GM18907 (cell line): Measurements from ENCODE around the gene VPS36.
"Not testable (repeated sequence)": the region's sequence is repeated elsewhere in the genome, so short reads cannot be mapped to it uniquely, and the experiment has no call there.

Experiments used
- ATAC-seq: cut with Tn5 transposase; IDR thresholded peaks from one replicate; pipeline ENCODE4 v1.9.1; 2021; ENCODE audit warnings: mild to moderate bottlenecking, moderate library complexity; ENCODE audit not compliant: unreplicated experiment

The VPS36 gene

GRCh38 chr13:52447354-52447753 lies 3.1 kb downstream of the VPS36 start:
- ATAC-seq = no peak

- ATAC-seq = no peak
These were observed 4.2 kb downstream of the VPS36 start for GRCh38 chr13:52446265-52446664.

GRCh38 chr13:52432456-52432855 lies 18.0 kb downstream of the VPS36 start:
- ATAC-seq = no peak

- no peak for ATAC-seq
These were observed 22.1 kb downstream of the VPS36 start for GRCh38 chr13:52428295-52428694.

- ATAC-seq = no peak
These were observed 29.2 kb downstream of the VPS36 start for GRCh38 chr13:52421216-52421615.

GRCh38 chr13:52419080-52419479 lies 31.4 kb downstream of the VPS36 start:
- no peak for ATAC-seq

- no peak for ATAC-seq
These were observed 35.5 kb downstream of the VPS36 start for GRCh38 chr13:52414963-52415362.

- ATAC-seq = no peak
These were observed 36.4 kb downstream of the VPS36 start for GRCh38 chr13:52414051-52414450.

GRCh38 chr13:52412128-52412527 lies 38.3 kb downstream of the VPS36 start:
- ATAC-seq = no peak

GRCh38 chr13:52411629-52412028 lies 38.8 kb downstream of the VPS36 start:
- peak; percentile 97 for ATAC-seq

- not testable (repeated sequence) for ATAC-seq
These were observed 42.3 kb downstream of the VPS36 start for GRCh38 chr13:52408071-52408658.

GRCh38 chr13:52407436-52407835 lies 43.0 kb downstream of the VPS36 start:
- not testable (repeated sequence) for ATAC-seq

GRCh38 chr13:52406629-52407028 lies 43.8 kb downstream of the VPS36 start:
- no peak for ATAC-seq

GRCh38 chr13:52405767-52406494 lies 44.5 kb downstream of the VPS36 start, which contains the start of gene THSD1:
Gene THSD1 (minus strand): TSS chr13:52406172. CDS start chr13:52402600, 3,572 bp downstream.
- ATAC-seq = peak; percentile 68

GRCh38 chr13:52405369-52405766 lies 45.1 kb downstream of the VPS36 start:
- peak; percentile 21 for ATAC-seq

- ATAC-seq = no peak
These were observed 50.7 kb downstream of the VPS36 start for GRCh38 chr13:52399708-52400107.

- ATAC-seq = no peak
These were observed 51.4 kb downstream of the VPS36 start for GRCh38 chr13:52399046-52399445.

- ATAC-seq = no peak
These were observed 54.7 kb downstream of the VPS36 start for GRCh38 chr13:52395704-52396103.

- no peak for ATAC-seq
These were observed 55.8 kb downstream of the VPS36 start for GRCh38 chr13:52394586-52394985.

- ATAC-seq = no peak
These were observed 56.7 kb downstream of the VPS36 start for GRCh38 chr13:52393572-52394357.

- no peak for ATAC-seq
These were observed 62.7 kb downstream of the VPS36 start for GRCh38 chr13:52387721-52388120.

GRCh38 chr13:52385870-52386269 lies 64.6 kb downstream of the VPS36 start:
- ATAC-seq = no peak
